Osteoblast (primary cell): ENCODE measurements around the gene ZNF143. TPM values are rescaled to one million over a fixed set of nuclear protein-coding genes. Genes with fewer than 3 reads are reported as not detected.
A peak's percentile ranks its signal among the peaks of the same experiment; 100 is the strongest.

Experiments
- DNase-seq: peaks from one replicate; pipeline ENCODE4 v3.0.0; 2011; ENCODE audit warnings: low spot score, mixed read lengths; ENCODE audit not compliant: insufficient read length; ENCODE audit errors: missing footprints
- H2AFZ ChIP-seq: 2 replicates; pipeline ENCODE4 v1.6.0; 2011; ENCODE audit warnings: mild to moderate bottlenecking, low read length
- H3K27ac ChIP-seq: 2 replicates; pipeline ENCODE4 v1.5.1; 2011; ENCODE audit warnings: mild to moderate bottlenecking, low read depth, low read length, moderate library complexity
- H3K27me3 ChIP-seq: 2 replicates; pipeline ENCODE4 v1.6.0; 2012; ENCODE audit warnings: mild to moderate bottlenecking, control low read depth, inconsistent platforms, low read length, moderate library complexity; ENCODE audit not compliant: insufficient read depth
- H3K36me3 ChIP-seq: 2 replicates; pipeline ENCODE4 v1.5.1; 2011; ENCODE audit warnings: mild to moderate bottlenecking, low read length, control low read depth, moderate library complexity; ENCODE audit not compliant: insufficient read depth
- H3K4me1 ChIP-seq: 2 replicates; pipeline ENCODE4 v1.5.1; 2011; ENCODE audit warnings: mild to moderate bottlenecking, low read length, control low read depth, moderate library complexity; ENCODE audit not compliant: insufficient read depth
- H3K4me2 ChIP-seq: 2 replicates; pipeline ENCODE4 v1.6.0; 2011; ENCODE audit warnings: mild to moderate bottlenecking, low read length; ENCODE audit not compliant: insufficient read depth
- H3K4me3 ChIP-seq: fragments of 200-600 bp; sonication (generic); 3 replicates; pipeline ENCODE4 v1.5.1; 2012; ENCODE audit warnings: mild to moderate bottlenecking, low read length, inconsistent platforms; ENCODE audit not compliant: insufficient read depth
- H3K79me2 ChIP-seq: 2 replicates; pipeline ENCODE4 v1.6.0; 2012; ENCODE audit warnings: mild to moderate bottlenecking, low read length, control low read depth, inconsistent platforms; ENCODE audit not compliant: insufficient read depth
- H3K9me3 ChIP-seq: 2 replicates; pipeline ENCODE4 v1.5.1; 2011; ENCODE audit warnings: low read depth, low read length, control low read depth
- H4K20me1 ChIP-seq: 2 replicates; pipeline ENCODE4 v1.6.0; 2012; ENCODE audit warnings: mild to moderate bottlenecking, low read length, control low read depth; ENCODE audit not compliant: insufficient read depth
- CTCF ChIP-seq: IDR thresholded peaks from 2 replicates; pipeline ENCODE4 v1.5.1; 2011; ENCODE audit warnings: mild to moderate bottlenecking, low read depth, low read length, moderate library complexity; ENCODE audit errors: extremely low read depth
- total RNA-seq: library from RNA; depleted of rRNA; stranded (reverse); fragments of >200 nt; gene quantifications from 2 replicates; pipeline ENCODE4 v1.2.3, GENCODE V29; 2012

The ZNF143 gene
- total RNA-seq, 1 donor, result 26.4 TPM

GRCh38 chr11:9524001-9524400, 63.2 kb downstream of the ZNF143 start:
- Histone ChIP-seq H3K27ac (no peak overlapping the region), H3K4me1 (peaks cover 32% of the 10 kb centered on the region), H3K4me3 (no peak overlapping the region), H2AFZ (no peak overlapping the region), H3K9me3 (no peaks in the 10 kb centered on the region), H3K27me3 (no peaks in the 10 kb centered on the region), H3K4me2 (no peak overlapping the region), H3K36me3 (peaks cover 5% of the 10 kb centered on the region), H4K20me1 (no peaks in the 10 kb centered on the region), H3K79me2 (no peaks in the 10 kb centered on the region)
- DNase-seq, result peak; percentile 37
- TF ChIP-seq CTCF, result no peak

GRCh38 chr11:9525116-9525515, 64.3 kb downstream of the ZNF143 start:
- Histone ChIP-seq H3K79me2 (no peaks in the 10 kb centered on the region), H3K27me3 (no peaks in the 10 kb centered on the region), H3K27ac (no peak overlapping the region), H3K4me2 (no peak overlapping the region), H3K9me3 (no peaks in the 10 kb centered on the region), H3K4me3 (no peak overlapping the region), H3K4me1 (peaks cover 38% of the 10 kb centered on the region), H3K36me3 (peaks cover 5% of the 10 kb centered on the region), H4K20me1 (no peaks in the 10 kb centered on the region), H2AFZ (no peak overlapping the region)
- no peak for DNase-seq
- TF ChIP-seq CTCF, result no peak

- DNase-seq, result peak; percentile 76
- Histone ChIP-seq H3K9me3 (no peaks in the 10 kb centered on the region), H3K4me2 (peak overlapping the region; percentile 52), H3K27ac (peak overlapping the region; percentile 77), H3K4me3 (peak overlapping the region; percentile 30), H2AFZ (peak overlapping the region; percentile 4), H3K4me1 (peaks cover 38% of the 10 kb centered on the region), H3K36me3 (peaks cover 5% of the 10 kb centered on the region), H3K27me3 (no peaks in the 10 kb centered on the region), H4K20me1 (no peaks in the 10 kb centered on the region), H3K79me2 (no peaks in the 10 kb centered on the region)
- no peak for TF ChIP-seq CTCF
Observed at GRCh38 chr11:9527481-9528135, 66.8 kb downstream of the ZNF143 start.

- Histone ChIP-seq H3K27me3 (no peaks in the 10 kb centered on the region), H3K4me3 (peak overlapping the region; percentile 30), H3K4me2 (peak overlapping the region; percentile 52), H2AFZ (no peak overlapping the region), H3K36me3 (peaks cover 5% of the 10 kb centered on the region), H3K27ac (peak overlapping the region; percentile 77), H3K9me3 (no peaks in the 10 kb centered on the region), H4K20me1 (no peaks in the 10 kb centered on the region), H3K4me1 (peaks cover 38% of the 10 kb centered on the region), H3K79me2 (no peaks in the 10 kb centered on the region)
- TF ChIP-seq CTCF, result no peak
- DNase-seq, result peak; percentile 38
Observed at GRCh38 chr11:9528136-9528501, 67.3 kb downstream of the ZNF143 start.
